HG03095 (cell line): Measurements from ENCODE around the gene ATG7.
"Not testable (repeated sequence)": the region's sequence is repeated elsewhere in the genome, so short reads cannot be mapped to it uniquely, and the experiment has no call there.

Source experiments
- ATAC-seq: cut with Tn5 transposase; IDR thresholded peaks from one replicate; pipeline ENCODE4 v1.9.1; 2021; ENCODE audit warnings: moderate library complexity; ENCODE audit not compliant: unreplicated experiment

ATG7 gene

DNA sequence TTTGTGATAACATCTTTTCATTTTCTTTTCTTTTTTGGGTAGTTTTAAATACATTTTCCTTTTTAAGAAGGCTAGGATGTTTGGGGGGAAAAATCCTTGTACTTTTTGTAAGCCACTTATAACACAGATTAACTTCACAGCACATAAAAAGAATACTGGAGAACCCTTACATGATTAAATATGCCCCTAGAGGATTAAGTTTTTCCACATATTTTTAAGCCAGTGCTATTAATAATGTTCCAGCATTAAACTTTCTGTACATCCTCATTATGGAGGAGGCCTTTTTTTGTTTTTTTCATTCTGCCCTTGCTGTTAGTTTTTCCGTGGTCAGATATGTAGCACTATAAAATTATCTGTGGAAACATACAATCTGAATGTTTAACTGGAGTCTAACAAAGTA lies 147.9 kb downstream of the ATG7 start:
- ATAC-seq, result no peak

- no peak for ATAC-seq
Observed at GRCh38 chr3:11422291-11422690, 150.1 kb downstream of the ATG7 start.

DNA sequence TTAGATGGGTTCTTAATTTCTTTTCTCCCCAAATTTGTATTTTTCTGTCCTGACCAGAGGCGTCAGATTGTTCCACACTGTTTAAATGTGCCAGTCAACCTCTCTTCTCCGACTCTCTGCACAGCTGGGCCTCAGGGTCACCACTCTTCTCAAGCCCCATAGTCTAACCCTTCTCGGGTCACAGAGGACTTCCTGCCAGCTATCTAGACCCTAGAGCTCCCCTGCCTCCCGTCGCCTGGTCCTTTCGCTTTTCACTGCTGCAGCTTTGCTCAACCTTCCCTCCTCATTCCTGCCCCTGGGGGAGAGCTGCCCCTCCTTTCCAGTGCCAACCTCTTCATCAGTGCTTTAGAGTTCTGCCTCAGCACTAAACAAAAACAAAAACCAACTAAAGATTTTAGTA lies 151.7 kb downstream of the ATG7 start:
- ATAC-seq, result no peak

GRCh38 chr3:11424277-11424676 lies 152.1 kb downstream of the ATG7 start:
- ATAC-seq, result no peak

DNA sequence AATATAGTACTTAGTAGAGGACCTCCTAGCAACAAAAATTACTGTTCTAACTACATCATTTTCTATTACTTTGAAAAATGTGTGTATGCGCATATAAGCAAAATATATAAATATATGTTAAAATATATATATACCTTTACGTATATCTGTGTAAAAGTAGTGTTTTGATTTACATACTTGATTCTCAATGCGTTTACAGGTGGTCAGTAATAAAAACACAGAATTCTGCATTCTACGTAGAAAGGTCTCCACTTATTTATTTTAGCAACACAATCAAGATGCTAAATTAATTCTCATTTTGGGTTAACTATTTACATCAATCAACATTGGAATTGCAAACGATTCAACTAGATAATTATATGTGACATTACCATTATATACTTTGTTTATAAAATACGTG lies 158.0 kb downstream of the ATG7 start:
- no peak for ATAC-seq

GRCh38 chr3:11430624-11431023 lies 158.4 kb downstream of the ATG7 start:
- ATAC-seq, result no peak

DNA sequence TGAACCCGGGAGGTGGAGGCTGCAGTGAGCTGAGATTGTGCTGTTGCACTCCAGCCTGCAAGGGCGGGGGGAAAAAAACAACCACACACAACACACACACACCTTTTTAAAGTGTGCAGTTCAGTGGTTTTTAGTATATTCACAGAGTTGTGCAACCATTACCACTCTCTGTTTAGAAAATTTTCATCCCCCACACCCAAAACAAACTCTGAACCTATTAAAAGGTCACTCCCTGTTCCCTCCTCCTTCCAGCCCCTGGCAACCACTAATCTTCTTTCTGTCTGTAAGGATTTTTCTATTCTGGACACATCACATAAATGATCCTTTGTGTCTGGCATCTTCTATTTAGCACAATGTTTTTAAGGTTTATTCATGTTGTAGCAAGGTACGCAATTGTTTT lies 159.1 kb downstream of the ATG7 start:
- ATAC-seq, result no peak

DNA sequence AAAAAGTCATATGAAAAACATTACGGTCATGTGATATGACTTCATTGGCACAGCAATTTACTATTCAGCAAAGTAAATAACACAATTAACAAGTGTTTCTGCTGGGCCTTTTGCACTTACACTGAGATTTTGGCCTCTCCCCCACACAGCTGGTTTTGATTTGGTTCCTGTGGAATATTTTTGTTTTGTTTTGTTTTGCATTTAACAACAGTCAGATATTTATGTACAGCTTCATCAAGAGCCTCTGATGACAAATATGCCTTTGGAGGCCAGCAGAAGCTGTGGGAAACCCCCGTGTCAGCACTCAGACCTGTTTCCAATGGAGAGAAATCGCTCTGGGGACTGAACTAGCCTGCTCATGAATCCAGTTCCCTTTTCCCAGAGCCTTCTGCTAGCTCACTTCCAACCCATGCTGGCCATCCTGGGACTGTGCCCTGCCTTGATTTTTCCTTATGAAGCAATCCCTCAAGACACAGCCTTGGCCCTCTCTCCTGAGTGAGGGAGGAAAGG lies 161.9 kb downstream of the ATG7 start:
- ATAC-seq, result no peak

GRCh38 chr3:11434563-11435096 lies 162.4 kb downstream of the ATG7 start:
- no peak for ATAC-seq

DNA sequence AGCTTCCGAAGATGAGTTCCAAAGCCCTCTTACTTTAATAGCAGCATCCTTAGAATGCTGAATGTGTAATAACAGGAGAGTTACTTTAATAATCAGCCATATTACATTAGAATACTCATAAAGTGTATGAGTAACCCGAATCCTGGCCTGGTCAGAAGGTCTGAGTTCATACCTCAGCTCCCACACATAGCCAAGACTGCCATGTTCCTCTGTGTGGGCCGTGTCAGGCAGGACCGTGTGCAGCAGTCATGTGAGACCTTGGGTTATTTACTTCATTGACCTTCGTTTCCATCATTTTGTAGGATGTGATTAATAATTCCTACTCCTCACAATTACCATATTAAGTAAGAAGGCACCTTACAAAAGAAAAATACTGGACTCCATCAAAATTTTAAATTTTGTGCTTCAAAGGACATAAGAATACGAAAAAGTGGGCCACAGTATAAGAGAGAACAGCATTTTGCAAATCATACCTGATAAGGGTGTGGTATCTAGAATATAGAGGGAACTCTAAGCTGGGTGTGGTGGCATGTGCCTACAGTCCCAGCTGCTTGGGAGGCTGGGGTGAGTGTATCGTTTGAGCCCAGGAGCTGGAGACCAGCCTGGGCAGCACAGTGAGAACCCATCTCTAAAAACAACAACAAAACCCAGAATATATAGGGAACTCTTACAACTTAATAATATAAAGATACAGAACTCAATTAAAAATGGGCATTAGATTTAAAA lies 163.4 kb downstream of the ATG7 start:
- no peak for ATAC-seq

DNA sequence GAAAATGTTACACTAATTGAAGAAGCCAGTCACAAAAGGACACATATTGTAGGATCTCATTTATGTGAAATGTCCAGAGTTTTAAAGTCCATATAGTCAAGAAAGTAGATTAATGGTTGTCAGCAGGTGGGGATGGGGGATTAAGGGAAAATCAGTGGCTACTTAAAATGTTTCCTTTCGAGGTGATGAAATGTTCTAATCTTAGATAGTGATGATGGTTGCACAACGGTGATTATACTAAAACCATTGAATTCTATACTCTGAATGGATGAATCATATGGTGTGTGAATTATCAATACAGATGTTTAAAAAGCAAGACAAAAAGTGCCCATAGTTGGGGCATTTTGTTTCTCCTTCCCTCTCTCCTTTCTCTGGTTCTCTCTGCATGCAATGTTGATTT lies 164.6 kb downstream of the ATG7 start:
- no peak for ATAC-seq

- no peak for ATAC-seq
Observed at GRCh38 chr3:11437506-11437905, 165.3 kb downstream of the ATG7 start.

DNA sequence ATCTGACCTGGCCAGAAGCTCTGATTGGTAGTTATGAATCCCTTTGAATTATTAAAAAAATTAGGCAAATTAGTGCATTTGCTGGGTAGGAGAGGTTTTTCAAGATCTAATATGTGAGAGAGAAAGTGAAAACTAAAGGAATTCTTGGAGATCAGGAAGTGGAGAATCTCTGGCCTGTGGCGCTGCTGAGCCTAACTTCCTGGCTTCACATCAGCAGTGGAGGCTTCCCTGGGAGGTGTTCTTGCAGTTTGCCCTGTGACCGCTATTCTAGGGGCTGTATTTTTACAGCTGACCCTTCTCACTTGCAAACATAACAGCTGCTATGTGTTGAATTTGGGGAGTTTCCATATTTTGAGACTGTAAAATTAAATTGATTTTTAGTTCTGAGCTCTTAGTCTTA lies 166.4 kb downstream of the ATG7 start:
- no peak for ATAC-seq

DNA sequence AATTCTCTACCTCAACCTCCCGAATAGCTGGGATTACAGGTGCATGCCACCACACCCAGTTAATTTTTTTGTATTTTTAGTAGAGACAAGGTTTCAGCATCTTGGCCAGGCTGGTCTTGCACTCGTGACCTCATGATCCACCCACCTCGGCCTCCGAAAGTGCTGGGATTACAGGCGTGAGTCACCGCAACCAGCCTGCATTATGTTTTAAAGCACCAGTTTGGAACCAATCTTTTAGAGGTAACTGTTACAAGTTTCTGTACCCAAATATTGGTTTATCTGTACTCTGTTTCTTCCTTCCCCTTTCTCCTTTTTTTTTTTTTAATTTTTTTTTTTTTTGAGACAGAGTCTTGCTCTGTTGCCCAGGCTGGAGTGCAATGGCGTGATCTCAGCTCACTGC lies 169.1 kb downstream of the ATG7 start:
- ATAC-seq, result not testable (repeated sequence)

DNA sequence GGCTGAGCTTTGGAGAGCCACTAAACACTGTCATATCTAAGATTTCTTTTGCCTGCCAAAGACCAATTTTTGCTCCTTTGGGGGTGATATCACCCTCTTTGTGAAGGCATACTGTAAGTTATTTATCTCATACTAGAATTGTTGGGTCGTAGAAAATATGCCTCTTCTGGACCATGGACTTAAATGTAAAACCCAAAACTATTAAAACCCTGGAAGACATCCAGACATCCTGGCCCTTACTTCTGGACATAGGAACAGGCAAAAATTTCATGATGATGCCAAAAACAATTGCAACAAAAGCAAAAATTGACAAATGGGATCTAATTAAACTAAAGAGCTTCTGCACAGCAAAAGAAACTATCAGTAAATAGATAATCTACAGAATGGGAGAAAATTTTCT lies 172.2 kb downstream of the ATG7 start:
- no peak for ATAC-seq

DNA sequence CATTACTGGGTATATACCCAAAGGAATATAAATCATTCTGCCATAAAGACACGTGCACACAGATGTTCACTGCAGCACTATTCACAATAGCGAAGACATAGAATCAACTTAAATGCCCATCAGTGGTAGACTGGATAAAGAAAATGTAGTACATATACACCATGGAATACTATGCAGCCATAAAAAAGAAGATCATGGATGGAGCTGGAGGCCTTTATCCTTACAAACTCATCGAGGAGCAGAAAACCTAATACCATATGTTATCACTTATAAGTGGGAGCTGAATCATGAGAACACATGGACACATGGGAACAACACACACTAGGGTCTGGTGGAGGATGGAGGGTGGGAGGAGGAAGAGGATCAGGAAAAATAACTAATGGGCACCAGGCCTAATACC lies 173.0 kb downstream of the ATG7 start:
- not testable (repeated sequence) for ATAC-seq

- no peak for ATAC-seq
Observed at GRCh38 chr3:11445883-11446282, 173.7 kb downstream of the ATG7 start.

DNA sequence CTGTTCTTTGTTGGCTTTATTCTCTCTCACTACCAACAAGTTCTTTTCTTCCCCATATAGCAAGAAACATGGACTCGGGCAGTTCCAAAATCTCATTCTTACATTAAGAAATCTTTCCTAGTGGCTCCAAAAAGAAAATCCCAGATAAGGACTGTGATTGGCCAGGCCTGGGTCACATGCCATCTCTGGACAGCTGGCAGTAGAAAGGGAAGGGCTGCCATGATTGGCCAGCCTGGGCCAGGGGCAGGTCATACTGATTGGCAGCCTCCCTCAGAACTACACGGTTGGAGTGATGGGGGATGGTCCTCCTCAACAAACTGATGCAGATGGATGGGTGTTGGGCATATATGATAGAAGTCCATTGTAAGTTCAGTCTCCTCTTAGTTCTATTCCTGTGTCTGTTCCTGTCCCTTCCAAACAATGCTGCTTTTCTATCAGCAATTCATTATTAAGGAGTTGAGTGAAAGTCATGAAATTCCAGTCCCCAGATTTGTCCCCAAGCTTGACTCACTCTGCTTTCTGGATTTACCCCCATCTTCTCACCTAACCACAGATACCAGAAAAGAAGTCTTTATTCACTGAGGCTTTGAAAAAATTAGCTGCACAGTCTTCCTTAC lies 175.5 kb downstream of the ATG7 start:
- ATAC-seq, result no peak

- ATAC-seq, result no peak
Observed at GRCh38 chr3:11450015-11450414, 177.8 kb downstream of the ATG7 start.

- ATAC-seq, result no peak
Observed at GRCh38 chr3:11452312-11452711, 180.1 kb downstream of the ATG7 start.

DNA sequence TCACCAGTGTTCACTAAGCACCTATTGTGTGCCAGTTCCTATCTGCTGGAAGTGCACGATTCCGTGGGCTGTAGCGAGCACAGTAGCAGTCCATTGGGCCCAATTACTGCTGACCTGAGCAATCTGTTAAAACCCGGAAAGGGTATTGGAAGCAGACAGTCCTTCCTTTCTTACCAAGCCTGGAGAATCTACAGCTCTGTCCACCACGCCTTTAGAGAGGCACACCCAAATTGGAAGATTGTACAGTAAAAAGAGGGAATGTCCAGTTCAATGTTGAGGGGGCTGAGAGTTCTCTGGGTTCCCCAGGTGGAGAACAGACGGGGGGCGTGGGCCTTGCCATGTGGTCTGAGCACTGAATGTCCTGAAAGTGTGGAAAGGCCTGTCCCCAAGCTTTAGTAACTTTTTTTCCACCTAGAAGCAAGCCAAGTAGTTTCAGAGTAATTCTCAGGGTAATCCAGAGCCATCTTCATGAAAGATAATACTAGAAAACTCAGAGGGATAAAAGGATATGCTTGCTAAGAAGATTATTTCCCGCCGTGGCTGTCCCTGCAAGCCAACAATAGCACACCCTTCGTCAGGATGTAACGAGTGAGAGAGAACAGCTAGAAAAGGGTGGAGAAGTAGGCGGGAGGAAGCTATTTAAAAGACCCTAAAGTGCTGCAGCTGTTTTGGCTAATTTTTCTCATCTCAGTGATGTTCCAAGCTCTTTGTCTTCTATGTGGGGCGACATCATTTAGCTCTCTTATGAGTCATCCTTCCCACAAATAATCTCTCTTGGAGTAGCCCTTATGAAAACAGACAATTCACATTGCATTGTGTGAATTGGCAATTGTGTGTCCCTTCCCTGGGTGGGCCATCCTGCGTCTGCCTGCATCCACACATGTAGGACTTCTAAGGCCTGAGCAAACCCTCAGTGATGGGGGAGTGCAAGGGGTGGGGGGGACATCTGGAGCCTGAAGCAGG lies 181.0 kb downstream of the ATG7 start:
- no peak for ATAC-seq
